Esophagus squamous epithelium (tissue), 5 donors: ENCODE data around the gene RBM47. TPM values are rescaled to one million over a fixed set of nuclear protein-coding genes. Genes with fewer than 3 reads are reported as not detected.
A peak's percentile ranks its signal among the peaks of the same experiment; 100 is the strongest.

Experiments
- DNase-seq: peaks from one replicate; lab custom pipeline; 2025; lab: John Stamatoyannopoulos, UW
- H3K27ac ChIP-seq, 4 donors: fragments of 200-600 bp; sonication (generic); one replicate each; pipeline ENCODE4 v1.5.1; 2016 to 2019; ENCODE audit warnings: mild to moderate bottlenecking in 1 of 4
- H3K27me3 ChIP-seq, 4 donors: fragments of 200-600 bp; sonication (generic); 1 replicate in 3 of 4; 2 replicates in 1 of 4; pipeline versions ENCODE4 v1.5.1 to v1.6.0; 2017 to 2021; ENCODE audit warnings: antibody characterized with exemption in 1 of 4
- H3K36me3 ChIP-seq, 3 donors: fragments of 200-600 bp; sonication (generic); one replicate each; pipeline ENCODE4 v1.5.1; 2016 to 2019
- H3K4me1 ChIP-seq, 3 donors: fragments of 200-600 bp; sonication (generic); one replicate each; pipeline ENCODE4 v1.5.1; 2017 to 2019
- H3K4me3 ChIP-seq, 4 donors: fragments of 200-600 bp; sonication (generic); 1 replicate in 3 of 4; 2 replicates in 1 of 4; pipeline ENCODE4 v1.5.1; 2016 to 2019; ENCODE audit warnings: mild to moderate bottlenecking in 2 of 4, moderate library complexity in 1 of 4
- H3K9me3 ChIP-seq, 3 donors: fragments of 200-600 bp; sonication (generic); one replicate each; pipeline ENCODE4 v1.5.1; 2016 to 2019
- POLR2A ChIP-seq, 4 donors: fragments of 450-650 bp; IDR thresholded peaks; one replicate each; pipeline ENCODE4 v1.6.1; 2017; ENCODE audit warnings: antibody characterized with exemption in 4 of 4, mild to moderate bottlenecking in 4 of 4, moderate library complexity in 3 of 4
- WGBS, 2 donors: methylation state at CpG; one replicate each; pipeline ENCODE4 v1.1.5; 2018; 5-methylcytosine and 5-hydroxymethylcytosine counted together
- intact Hi-C: fragments of 100-400 bp; cut with DNase I; formaldehyde crosslinking; loops from one replicate; pipeline ENCODE4 v1.15.0; 2022
- total RNA-seq, 4 donors: library from RNA; depleted of rRNA; stranded (reverse); fragments of >200 nt; gene quantifications; one replicate each; pipeline ENCODE4 v1.1.0, GENCODE V29; 2016
- TF ChIP-seq, protein P1 (sequence below), 6 experiments: fragments of 450-650 bp in 4 of 6; fragments of 200-600 bp in 2 of 6; sonication (generic) in 2 of 6; IDR thresholded peaks; one replicate each; pipeline ENCODE4 v1.5.1; 2016 to 2019; ENCODE audit warnings: antibody characterized with exemption in 6 of 6, mild to moderate bottlenecking in 4 of 6, moderate library complexity in 4 of 6
- donor health status: DM: yes; HTN: yes; CAD: no.

Gene RBM47
- total RNA-seq, 4 donors from 2014 or later = 94.6 to 197 (median 125) TPM

DNA sequence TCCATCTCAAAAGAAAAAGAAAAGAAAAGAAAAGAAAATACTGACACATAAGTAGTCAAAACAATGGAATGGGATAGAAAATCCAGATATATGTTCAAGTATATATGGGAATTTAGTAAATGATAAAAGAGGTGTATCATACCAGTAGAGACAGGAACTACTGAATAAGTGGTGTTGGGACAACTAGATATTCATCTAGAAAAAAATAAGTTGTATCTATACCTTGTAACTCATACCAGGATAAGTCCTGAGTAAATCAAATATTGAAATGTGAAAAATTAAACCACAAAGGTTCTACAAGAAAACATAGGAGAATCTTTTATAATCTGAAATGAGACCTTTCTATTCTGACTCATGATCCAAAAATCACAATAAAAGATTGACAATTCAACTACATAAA, 58.5 kb downstream of the RBM47 start:
- no peaks in the 10 kb centered on the region for H3K9me3 ChIP-seq
- peaks cover 0 to 20% (median 7%) of the 10 kb centered on the region in 3 donors for H3K4me1 ChIP-seq
- H3K4me3 ChIP-seq = no peak overlapping the region
- peaks cover 0 to 6% (median 0%) of the 10 kb centered on the region in 3 donors for H3K36me3 ChIP-seq
- TF ChIP-seq, protein P1, sequence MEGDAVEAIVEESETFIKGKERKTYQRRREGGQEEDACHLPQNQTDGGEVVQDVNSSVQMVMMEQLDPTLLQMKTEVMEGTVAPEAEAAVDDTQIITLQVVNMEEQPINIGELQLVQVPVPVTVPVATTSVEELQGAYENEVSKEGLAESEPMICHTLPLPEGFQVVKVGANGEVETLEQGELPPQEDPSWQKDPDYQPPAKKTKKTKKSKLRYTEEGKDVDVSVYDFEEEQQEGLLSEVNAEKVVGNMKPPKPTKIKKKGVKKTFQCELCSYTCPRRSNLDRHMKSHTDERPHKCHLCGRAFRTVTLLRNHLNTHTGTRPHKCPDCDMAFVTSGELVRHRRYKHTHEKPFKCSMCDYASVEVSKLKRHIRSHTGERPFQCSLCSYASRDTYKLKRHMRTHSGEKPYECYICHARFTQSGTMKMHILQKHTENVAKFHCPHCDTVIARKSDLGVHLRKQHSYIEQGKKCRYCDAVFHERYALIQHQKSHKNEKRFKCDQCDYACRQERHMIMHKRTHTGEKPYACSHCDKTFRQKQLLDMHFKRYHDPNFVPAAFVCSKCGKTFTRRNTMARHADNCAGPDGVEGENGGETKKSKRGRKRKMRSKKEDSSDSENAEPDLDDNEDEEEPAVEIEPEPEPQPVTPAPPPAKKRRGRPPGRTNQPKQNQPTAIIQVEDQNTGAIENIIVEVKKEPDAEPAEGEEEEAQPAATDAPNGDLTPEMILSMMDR (IDR thresholded peaks at IDR 0.05) = no peak
- no peak for TF ChIP-seq POLR2A (IDR thresholded peaks at IDR 0.05)
- intact Hi-C loops = no loop called here
- no peak for DNase-seq
- no peaks in the 10 kb centered on the region for H3K27me3 ChIP-seq
- no peak overlapping the region for H3K27ac ChIP-seq

DNA sequence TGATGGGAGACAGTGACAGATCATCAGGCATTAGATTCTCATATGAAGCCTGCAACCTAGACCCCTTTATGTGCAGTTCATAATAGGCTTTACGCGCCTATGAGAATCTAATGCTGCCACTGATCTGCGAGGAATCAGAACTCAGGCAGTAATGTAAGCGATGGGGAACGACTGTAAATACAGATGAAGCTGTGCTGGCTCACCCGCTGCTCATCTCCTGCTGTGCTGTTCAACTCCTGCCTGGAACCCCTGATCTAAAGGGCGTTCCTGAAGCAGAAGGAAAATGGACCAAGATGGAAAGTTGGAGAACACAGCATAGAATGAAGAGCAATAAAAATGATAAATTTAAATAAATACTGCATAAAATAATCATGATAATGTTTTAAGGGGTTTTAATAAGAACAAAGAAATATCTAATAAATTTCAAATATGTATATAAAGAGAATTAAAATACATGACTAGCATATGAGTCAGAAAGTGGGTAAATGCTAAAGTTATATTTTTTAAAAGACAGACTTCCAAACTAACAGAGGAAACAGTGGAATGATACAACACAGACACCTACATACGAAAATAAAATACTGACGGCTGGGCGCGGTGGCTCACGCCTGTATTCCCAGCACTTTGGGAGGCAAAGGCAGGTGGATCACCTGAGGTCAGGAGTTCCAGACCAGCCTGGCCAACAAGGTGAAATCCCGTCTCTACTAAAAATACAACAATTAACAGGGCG, 59.2 kb downstream of the RBM47 start:
- no peak for TF ChIP-seq POLR2A (IDR thresholded peaks at IDR 0.05)
- TF ChIP-seq, protein P1 (IDR thresholded peaks at IDR 0.05) = no peak
- intact Hi-C loops = no loop called here
- no peak overlapping the region for H3K4me3 ChIP-seq
- peaks cover 0 to 6% (median 0%) of the 10 kb centered on the region in 3 donors for H3K36me3 ChIP-seq
- no peaks in the 10 kb centered on the region for H3K9me3 ChIP-seq
- H3K4me1 ChIP-seq = peaks cover 0 to 13% (median under 1%) of the 10 kb centered on the region in 3 donors
- no peak for DNase-seq
- no peaks in the 10 kb centered on the region for H3K27me3 ChIP-seq
- WGBS, 2 donors = 81% methylated on average over 12 to 14 of the region's 14 CpGs
- H3K27ac ChIP-seq = no peak overlapping the region

DNA sequence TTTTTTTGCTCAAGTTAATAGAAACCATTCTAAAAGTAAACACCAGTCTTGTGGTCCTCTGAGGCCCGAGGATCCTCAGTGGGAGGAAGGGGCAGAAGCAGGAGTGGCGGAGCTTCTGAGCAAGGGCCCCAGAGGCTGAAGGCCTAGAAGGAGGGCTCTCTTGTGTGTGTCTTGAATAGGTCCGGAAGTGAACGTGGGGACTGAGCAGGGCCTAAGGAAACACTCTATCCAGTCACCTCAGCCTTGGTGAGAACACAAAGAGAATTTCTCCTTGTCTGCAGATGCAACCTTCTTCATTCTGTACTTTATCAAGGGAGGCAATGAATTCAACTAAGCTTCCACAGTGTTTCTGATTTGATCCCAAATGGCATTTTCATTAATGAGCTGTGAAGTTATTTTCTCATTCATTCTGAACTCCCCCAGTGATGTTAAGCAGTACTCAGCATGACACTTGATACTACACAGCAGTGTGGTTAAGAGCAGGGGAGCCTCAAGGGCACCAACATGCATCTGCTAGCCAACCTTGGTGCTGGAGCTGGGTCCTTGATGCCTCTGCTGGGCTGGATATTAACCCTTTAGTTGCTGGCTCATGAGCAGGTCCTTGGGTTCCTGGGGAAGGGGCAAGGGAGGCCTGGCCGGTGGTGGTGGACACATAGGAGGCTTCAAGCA, 64.7 kb downstream of the RBM47 start:
- H3K36me3 ChIP-seq = peaks cover 0 to 14% (median 0%) of the 10 kb centered on the region in 3 donors
- intact Hi-C loops = no loop called here
- no peak overlapping the region for H3K27ac ChIP-seq
- no peaks in the 10 kb centered on the region for H3K27me3 ChIP-seq
- no peak for TF ChIP-seq POLR2A (IDR thresholded peaks at IDR 0.05)
- TF ChIP-seq, protein P1 (IDR thresholded peaks at IDR 0.05) = no peak
- peaks cover 3 to 23% (median 7%) of the 10 kb centered on the region in 3 donors for H3K4me1 ChIP-seq
- no peak for DNase-seq
- no peaks in the 10 kb centered on the region for H3K9me3 ChIP-seq
- no peak overlapping the region for H3K4me3 ChIP-seq
- WGBS, 2 donors = 60 to 71% methylated on average over 5 of the region's 5 CpGs

DNA sequence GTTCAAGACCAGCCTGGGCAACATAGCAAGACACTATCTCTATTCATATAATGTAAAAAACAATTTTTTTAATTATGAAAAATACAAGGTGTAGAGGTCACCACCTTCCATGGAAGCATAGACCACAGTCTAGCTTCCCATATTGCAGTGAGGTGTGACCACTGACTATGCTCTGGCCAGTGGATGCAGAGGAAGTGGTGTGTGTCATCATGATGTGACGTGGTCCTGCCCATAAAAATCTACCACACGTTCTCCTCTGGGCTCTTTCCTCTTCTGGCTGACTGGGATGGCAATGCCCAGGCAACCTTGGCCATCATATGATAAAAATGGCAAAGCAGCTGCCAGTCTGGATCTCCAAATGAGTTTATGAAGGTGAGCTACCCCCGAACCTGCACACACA, 65.7 kb downstream of the RBM47 start:
- intact Hi-C loops = no loop called here
- 68 to 83% methylated on average over 1 to 3 of the region's 3 CpGs for WGBS, 2 donors
- TF ChIP-seq POLR2A (IDR thresholded peaks at IDR 0.05) = no peak
- TF ChIP-seq, protein P1 (IDR thresholded peaks at IDR 0.05) = no peak
- H3K27ac ChIP-seq = peak overlapping the region in 2 of 4 donors; percentile 0 to 13
- DNase-seq = no peak
- peaks cover 0 to 14% (median 0%) of the 10 kb centered on the region in 3 donors for H3K36me3 ChIP-seq
- no peaks in the 10 kb centered on the region for H3K27me3 ChIP-seq
- H3K4me3 ChIP-seq = no peak overlapping the region
- H3K9me3 ChIP-seq = no peaks in the 10 kb centered on the region
- H3K4me1 ChIP-seq = peaks cover 3 to 28% (median 7%) of the 10 kb centered on the region in 3 donors

DNA sequence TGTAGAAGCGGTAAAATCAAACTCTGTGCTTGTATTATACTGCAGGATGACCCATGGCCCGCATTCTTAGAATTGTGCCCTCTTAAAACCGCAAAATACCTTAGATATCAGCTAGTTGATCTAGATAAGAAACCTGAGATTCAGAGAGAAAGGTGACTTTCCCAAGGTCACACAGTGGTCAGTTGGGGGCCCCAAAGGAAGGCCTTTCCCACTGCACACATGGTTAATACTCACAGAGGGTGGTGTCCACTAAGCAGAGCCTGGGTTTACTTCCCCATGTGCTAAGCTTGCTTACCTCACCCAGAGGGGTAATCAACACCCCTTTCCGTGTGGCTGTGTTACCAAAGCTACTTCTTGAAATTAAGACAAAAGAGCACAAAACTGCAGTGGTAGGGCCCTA, 66.3 kb downstream of the RBM47 start:
- no peak for TF ChIP-seq POLR2A (IDR thresholded peaks at IDR 0.05)
- TF ChIP-seq, protein P1 (IDR thresholded peaks at IDR 0.05) = no peak
- peaks cover 3 to 28% (median 7%) of the 10 kb centered on the region in 3 donors for H3K4me1 ChIP-seq
- H3K36me3 ChIP-seq = peaks cover 0 to 14% (median 0%) of the 10 kb centered on the region in 3 donors
- DNase-seq = no peak
- no peak overlapping the region for H3K4me3 ChIP-seq
- intact Hi-C loops = no loop called here
- 72 to 95% methylated on average over 4 of the region's 4 CpGs for WGBS, 2 donors
- H3K27ac ChIP-seq = peak overlapping the region in 1 of 4 donors; percentile 13
- no peaks in the 10 kb centered on the region for H3K27me3 ChIP-seq
- H3K9me3 ChIP-seq = no peaks in the 10 kb centered on the region
